AG04450 (cell line): ENCODE data around the gene NRCAM. TPM values are rescaled to one million over a fixed set of nuclear protein-coding genes. Genes with fewer than 3 reads are reported as not detected.

Source experiments
- CTCF ChIA-PET: fragments of 300-600, 350-600 bp; formaldehyde crosslinking; extraction: SDS; loops from one replicate; lab custom pipeline; 2022; ENCODE audit warnings: antibody characterized with exemption, inconsistent platforms; lab: Charles Lee
- POLR2A ChIA-PET: fragments of 350-600 bp; formaldehyde crosslinking; extraction: SDS; loops from one replicate; lab custom pipeline; 2021; ENCODE audit warnings: antibody characterized with exemption, inconsistent platforms; lab: Yijun Ruan, JAX
- DNase-seq: peaks from one replicate; pipeline ENCODE4 v3.0.0-alpha.2; 2011; ENCODE audit warnings: low read depth, low spot score
- H3K27ac ChIP-seq: one replicate; pipeline ENCODE4 v1.5.1; 2012; ENCODE audit warnings: low read depth, low read length, control low read depth
- H3K27me3 ChIP-seq: one replicate; pipeline ENCODE4 v1.6.0; 2012; ENCODE audit warnings: low read length; ENCODE audit not compliant: control insufficient read depth, insufficient read depth
- H3K4me3 ChIP-seq: 2 replicates; pipeline ENCODE4 v1.5.1; 2011; ENCODE audit warnings: mild to moderate bottlenecking, low read depth, low read length, control low read depth
- H3K9me3 ChIP-seq: 2 replicates; pipeline ENCODE4 v1.5.1; 2012; ENCODE audit warnings: low read length; ENCODE audit not compliant: control insufficient read depth, insufficient read depth
- polyA plus RNA-seq: library from polyadenylated mRNA; depleted of rRNA; stranded (reverse); fragments of >200 nt; gene quantifications from 2 replicates; pipeline ENCODE4 v1.2.3, GENCODE V29; 2011
- TF ChIP-seq, protein P1 (sequence below): IDR thresholded peaks from 2 replicates; pipeline ENCODE4 v1.5.1; 2011; ENCODE audit warnings: low read depth, low read length, control low read depth, inconsistent platforms

Gene NRCAM
- polyA plus RNA-seq, 1 experiment = 0.66 TPM

DNA sequence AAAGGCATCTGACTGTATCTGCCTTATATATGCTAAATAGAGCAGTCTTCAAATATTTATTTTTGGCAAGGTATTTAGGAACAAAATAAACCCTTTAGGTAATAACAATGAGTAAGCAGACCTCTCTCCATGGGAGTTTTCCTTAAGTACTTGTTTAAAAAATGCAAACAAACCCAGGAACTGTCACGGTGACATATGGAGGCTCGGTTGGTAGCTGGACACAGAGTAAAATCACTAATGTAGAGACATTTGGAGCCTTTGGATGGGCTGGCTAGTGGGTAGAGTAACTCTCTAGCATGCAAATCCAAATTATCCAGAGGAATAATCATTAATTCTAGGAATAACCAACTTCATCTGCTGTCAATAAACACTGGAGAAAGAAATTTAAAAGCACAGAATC lies 254.5 kb downstream of the NRCAM start:
- no peak for DNase-seq
- ChIA-PET CTCF (interaction anchor here (0.9 kb wide), 1 partner anchor 23 kb away, joined by 3 read pairs; no protein-coding TSS in a partner anchor), POLR2A (no interaction called here)
- Histone ChIP-seq H3K27ac (no peak overlapping the region), H3K4me3 (no peak overlapping the region), H3K27me3 (no peaks in the 10 kb centered on the region), H3K9me3 (no peaks in the 10 kb centered on the region)
- TF ChIP-seq, protein P1, sequence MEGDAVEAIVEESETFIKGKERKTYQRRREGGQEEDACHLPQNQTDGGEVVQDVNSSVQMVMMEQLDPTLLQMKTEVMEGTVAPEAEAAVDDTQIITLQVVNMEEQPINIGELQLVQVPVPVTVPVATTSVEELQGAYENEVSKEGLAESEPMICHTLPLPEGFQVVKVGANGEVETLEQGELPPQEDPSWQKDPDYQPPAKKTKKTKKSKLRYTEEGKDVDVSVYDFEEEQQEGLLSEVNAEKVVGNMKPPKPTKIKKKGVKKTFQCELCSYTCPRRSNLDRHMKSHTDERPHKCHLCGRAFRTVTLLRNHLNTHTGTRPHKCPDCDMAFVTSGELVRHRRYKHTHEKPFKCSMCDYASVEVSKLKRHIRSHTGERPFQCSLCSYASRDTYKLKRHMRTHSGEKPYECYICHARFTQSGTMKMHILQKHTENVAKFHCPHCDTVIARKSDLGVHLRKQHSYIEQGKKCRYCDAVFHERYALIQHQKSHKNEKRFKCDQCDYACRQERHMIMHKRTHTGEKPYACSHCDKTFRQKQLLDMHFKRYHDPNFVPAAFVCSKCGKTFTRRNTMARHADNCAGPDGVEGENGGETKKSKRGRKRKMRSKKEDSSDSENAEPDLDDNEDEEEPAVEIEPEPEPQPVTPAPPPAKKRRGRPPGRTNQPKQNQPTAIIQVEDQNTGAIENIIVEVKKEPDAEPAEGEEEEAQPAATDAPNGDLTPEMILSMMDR = no peak

DNA sequence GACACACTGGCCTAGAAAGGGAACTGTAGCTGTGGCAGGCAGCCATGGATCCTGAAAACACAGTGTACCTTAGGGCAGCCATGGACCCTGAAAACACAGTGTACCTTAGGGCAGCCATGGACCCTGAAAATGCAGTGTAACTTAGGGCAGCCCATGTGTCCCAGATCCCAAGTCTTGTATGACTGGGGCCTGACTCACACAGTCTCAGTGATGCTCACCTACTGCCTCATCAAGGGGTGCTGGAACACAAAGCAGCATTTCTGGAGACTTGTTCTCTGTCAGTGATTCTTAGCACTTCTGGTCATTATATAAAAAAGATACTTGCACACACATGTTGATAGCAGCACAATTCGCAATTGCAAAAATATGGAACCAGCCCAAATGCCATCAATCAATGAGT lies 255.9 kb downstream of the NRCAM start:
- H3K27me3 ChIP-seq = no peaks in the 10 kb centered on the region
- ChIA-PET CTCF (no interaction called here), POLR2A (no interaction called here)
- H3K4me3 ChIP-seq = no peak overlapping the region
- TF ChIP-seq, protein P1 = no peak
- no peaks in the 10 kb centered on the region for H3K9me3 ChIP-seq
- no peak for DNase-seq
- H3K27ac ChIP-seq = no peak overlapping the region

DNA sequence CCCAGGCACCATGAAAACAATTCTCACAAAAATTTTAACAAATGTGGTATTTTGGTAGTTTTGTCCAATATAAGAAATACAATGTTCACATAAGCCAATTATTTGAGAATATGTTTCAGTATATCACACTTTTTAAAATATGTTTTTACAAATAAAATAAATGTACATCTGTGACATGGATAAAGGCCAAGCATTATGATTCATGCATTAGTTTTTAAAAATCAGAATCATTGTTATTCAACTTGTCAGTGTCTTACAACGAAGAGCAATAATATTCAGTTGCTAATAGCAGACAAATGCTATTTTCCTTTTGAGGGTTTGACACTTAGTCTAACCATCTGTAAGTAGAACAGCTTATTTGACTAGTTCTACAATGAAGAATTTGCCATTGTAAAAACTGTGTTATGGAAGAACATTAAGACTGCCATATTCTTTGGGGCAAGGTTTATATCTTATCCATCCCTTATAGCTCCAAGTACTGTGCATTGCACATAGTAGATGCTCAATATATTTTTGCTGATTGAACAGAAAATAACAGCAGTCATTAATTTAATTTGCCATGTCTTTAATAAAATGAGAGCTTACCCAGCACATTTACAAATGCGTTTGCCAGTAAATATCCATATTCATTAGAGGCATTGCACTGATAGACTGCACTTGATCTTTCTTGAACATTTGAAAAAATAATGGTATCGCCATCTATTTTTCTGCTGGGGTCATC lies 258.7 kb downstream of the NRCAM start:
- Histone ChIP-seq H3K27me3 (no peaks in the 10 kb centered on the region), H3K9me3 (no peaks in the 10 kb centered on the region), H3K4me3 (no peak overlapping the region), H3K27ac (no peak overlapping the region)
- DNase-seq = no peak
- CTCF ChIA-PET = no interaction called here
- TF ChIP-seq, protein P1 = no peak
- POLR2A ChIA-PET = no interaction called here

DNA sequence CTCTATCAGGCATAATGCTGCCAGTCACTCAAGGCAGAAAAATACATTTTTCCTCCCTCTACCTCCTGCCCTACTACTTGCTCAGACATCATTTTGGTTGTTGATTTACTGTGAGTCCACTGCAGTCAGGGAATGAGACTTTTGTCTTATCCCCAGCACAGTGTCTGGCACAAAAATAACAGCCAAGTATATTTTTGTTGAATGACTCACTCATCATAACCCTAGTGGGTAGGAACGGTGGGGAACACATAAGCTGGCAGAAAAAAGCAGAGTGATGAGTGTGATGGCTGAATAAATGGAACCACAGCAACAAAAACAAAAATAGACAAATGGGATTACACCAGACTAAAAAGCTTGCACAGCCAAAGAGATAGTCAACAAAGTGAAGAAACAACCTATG lies 260.2 kb downstream of the NRCAM start:
- Histone ChIP-seq H3K9me3 (no peaks in the 10 kb centered on the region), H3K27ac (no peak overlapping the region), H3K4me3 (no peak overlapping the region), H3K27me3 (no peaks in the 10 kb centered on the region)
- DNase-seq = no peak
- TF ChIP-seq, protein P1 = no peak
- ChIA-PET CTCF (interaction anchor here (0.7 kb wide), 1 partner anchor 15 kb away, joined by 4 read pairs; no protein-coding TSS in a partner anchor), POLR2A (no interaction called here)
